Lower leg skin (tissue), 3 donors: ENCODE results near the gene FUT8.

Source experiments
- POLR2A ChIP-seq, 2 donors: fragments of 450-650 bp; IDR thresholded peaks; one replicate each; pipeline ENCODE4 v1.6.1; 2016 to 2017; ENCODE audit warnings: antibody characterized with exemption in 2 of 2, mild to moderate bottlenecking in 1 of 2, moderate library complexity in 1 of 2
- TF ChIP-seq, protein P1 (sequence below), 3 donors: fragments of 450-650 bp; IDR thresholded peaks; one replicate each; pipeline ENCODE4 v1.5.1; 2016; ENCODE audit warnings: antibody characterized with exemption in 3 of 3, mild to moderate bottlenecking in 3 of 3, moderate library complexity in 2 of 3

DNA sequence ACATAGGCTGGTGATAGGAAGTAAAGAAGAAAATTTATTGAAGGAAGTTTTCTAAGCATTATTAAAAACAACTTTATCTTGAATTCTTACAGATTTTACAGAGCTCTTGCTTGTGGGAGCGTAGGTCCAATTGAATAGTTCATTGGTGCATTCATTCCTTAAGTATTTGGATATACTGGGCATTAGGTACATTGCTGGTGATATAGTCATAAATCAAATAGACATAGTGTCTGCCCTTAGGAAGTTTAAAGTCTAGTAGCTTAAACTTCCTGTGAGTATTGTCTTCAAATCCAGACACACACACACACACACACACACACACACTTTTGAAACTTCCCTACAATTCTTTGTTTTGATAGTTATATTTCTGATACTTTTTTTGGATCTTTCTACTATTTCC is 226.7 kb downstream of the FUT8 start:
- TF ChIP-seq, protein P1, sequence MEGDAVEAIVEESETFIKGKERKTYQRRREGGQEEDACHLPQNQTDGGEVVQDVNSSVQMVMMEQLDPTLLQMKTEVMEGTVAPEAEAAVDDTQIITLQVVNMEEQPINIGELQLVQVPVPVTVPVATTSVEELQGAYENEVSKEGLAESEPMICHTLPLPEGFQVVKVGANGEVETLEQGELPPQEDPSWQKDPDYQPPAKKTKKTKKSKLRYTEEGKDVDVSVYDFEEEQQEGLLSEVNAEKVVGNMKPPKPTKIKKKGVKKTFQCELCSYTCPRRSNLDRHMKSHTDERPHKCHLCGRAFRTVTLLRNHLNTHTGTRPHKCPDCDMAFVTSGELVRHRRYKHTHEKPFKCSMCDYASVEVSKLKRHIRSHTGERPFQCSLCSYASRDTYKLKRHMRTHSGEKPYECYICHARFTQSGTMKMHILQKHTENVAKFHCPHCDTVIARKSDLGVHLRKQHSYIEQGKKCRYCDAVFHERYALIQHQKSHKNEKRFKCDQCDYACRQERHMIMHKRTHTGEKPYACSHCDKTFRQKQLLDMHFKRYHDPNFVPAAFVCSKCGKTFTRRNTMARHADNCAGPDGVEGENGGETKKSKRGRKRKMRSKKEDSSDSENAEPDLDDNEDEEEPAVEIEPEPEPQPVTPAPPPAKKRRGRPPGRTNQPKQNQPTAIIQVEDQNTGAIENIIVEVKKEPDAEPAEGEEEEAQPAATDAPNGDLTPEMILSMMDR (IDR thresholded peaks at IDR 0.05): no peak
- TF ChIP-seq POLR2A (IDR thresholded peaks at IDR 0.05): no peak
